ENCODE data around the gene SIGLEC10. TPM values are rescaled to one million over a fixed set of nuclear protein-coding genes. Genes with fewer than 3 reads are reported as not detected.

The SIGLEC10 gene
- total RNA-seq, 1 donor from 2014 or later: 0.38 TPM

DNA sequence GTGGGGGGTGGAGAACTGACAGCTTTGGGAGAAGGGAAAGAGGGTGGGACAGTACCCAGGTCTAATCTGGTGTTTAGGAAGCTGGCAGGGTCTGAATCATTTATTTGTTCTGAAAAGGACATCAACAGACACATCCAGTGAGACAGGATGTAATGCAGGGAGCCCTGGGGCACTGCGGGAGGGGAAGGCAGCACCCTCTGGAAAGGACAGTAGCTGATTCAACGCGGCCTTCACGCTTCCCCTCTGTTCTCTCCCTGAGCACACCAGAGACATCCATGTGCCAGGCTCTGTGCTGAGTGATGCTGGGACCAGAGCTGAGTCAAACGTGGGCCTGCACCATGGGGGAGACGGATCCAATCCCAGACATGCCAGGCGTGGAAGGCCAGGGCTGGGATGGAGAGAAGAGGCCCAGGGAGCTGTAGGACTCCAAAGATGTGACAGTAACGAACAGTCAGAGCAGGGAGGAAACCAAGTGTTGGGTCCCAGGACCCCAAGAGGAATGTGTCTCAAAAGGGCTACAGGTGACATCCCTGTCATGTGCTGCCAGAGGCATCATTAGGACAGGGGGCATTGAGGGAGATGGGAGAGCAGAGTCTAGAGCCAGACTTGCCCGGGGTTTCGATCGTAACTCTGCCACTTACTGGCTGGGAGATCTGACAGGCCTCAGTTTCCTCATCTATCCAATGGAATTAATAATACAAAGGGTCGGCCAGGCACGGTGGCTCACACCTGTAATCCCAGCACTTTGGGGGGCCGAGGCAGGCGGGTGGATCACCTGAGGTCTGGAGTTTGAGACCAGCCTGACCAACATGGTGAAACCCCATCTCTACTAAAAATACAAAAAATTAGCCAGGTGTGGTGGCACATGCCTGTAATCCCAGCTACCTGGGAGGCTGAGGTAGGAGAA is 53.0 kb downstream of the SIGLEC10 start:
- peak overlapping the region; percentile 97 for H3K27ac ChIP-seq (replicated peaks)
- intact Hi-C loops (cut with micrococcal nuclease): no loop called here
- peak overlapping the region; percentile 86 for H3K4me3 ChIP-seq
- H3K27me3 ChIP-seq (ENCODE audit: low read depth): no peaks in the 10 kb centered on the region
- no peaks in the 10 kb centered on the region for H3K36me3 ChIP-seq
- TF ChIP-seq, protein P1, sequence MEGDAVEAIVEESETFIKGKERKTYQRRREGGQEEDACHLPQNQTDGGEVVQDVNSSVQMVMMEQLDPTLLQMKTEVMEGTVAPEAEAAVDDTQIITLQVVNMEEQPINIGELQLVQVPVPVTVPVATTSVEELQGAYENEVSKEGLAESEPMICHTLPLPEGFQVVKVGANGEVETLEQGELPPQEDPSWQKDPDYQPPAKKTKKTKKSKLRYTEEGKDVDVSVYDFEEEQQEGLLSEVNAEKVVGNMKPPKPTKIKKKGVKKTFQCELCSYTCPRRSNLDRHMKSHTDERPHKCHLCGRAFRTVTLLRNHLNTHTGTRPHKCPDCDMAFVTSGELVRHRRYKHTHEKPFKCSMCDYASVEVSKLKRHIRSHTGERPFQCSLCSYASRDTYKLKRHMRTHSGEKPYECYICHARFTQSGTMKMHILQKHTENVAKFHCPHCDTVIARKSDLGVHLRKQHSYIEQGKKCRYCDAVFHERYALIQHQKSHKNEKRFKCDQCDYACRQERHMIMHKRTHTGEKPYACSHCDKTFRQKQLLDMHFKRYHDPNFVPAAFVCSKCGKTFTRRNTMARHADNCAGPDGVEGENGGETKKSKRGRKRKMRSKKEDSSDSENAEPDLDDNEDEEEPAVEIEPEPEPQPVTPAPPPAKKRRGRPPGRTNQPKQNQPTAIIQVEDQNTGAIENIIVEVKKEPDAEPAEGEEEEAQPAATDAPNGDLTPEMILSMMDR (IDR thresholded peaks at IDR 0.05; ENCODE audit: borderline replicate concordance): no peak
- DNase-seq: no peak
- H3K4me1 ChIP-seq: peaks cover 55% of the 10 kb centered on the region
- no peaks in the 10 kb centered on the region for H3K9me3 ChIP-seq (replicated peaks)

DNA sequence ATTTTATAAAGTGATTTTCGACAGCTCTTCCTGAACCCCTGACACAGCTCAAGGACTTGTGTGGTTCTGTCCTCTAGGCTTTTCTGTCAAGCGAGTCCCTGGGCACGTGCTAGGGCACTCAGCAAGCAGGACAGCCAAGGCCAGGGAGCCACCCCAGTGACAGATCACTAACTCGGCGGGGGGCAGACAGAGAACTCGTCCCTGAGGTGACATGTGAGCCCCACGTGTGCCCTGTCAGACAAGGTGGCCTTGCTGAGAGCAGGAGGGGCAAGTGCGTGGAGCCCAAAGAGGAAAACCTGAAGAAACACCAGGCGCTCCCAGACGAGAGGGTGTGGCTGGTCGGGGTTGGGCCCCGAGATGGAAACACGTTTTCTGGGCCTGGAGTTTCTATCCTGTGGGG is 56.2 kb downstream of the SIGLEC10 start:
- Histone ChIP-seq H3K4me1 (peaks cover 38% of the 10 kb centered on the region), H3K27me3 (ENCODE audit: low read depth) (no peaks in the 10 kb centered on the region), H3K27ac (replicated peaks) (peak overlapping the region; percentile 30), H3K4me3 (no peak overlapping the region), H3K36me3 (no peaks in the 10 kb centered on the region), H3K9me3 (replicated peaks) (no peaks in the 10 kb centered on the region)
- intact Hi-C loops (cut with micrococcal nuclease): no loop called here
- no peak for DNase-seq
- TF ChIP-seq, protein P1 (IDR thresholded peaks at IDR 0.05; ENCODE audit: borderline replicate concordance): no peak

Other genes starting within 250 kb of the SIGLEC10 start
- gene CD33, start 192.6 kb downstream of the SIGLEC10 start, total RNA-seq: 3.0 TPM
- gene SIGLECL1, start 166.6 kb downstream of the SIGLEC10 start, total RNA-seq: not detected
- gene IGLON5, start 106.0 kb downstream of the SIGLEC10 start, total RNA-seq: not detected
- 0.66 TPM for gene VSIG10L, start 75.5 kb downstream of the SIGLEC10 start, total RNA-seq
- gene ETFB, start 51.3 kb downstream of the SIGLEC10 start, total RNA-seq: 365 TPM
- 1.5 TPM for gene CLDND2, start 48.6 kb downstream of the SIGLEC10 start, total RNA-seq
- 1.8 TPM for gene NKG7, start 45.0 kb downstream of the SIGLEC10 start, total RNA-seq
- not detected for gene LIM2, start 29.7 kb downstream of the SIGLEC10 start, total RNA-seq
- gene C19orf84, start 27.1 kb downstream of the SIGLEC10 start, total RNA-seq: not detected
- gene SIGLEC8, start 40.8 kb upstream of the SIGLEC10 start, total RNA-seq: 0.16 TPM
- not detected for gene CEACAM18, start 60.9 kb upstream of the SIGLEC10 start, total RNA-seq
- 0.11 TPM for gene SIGLEC12, start 84.2 kb upstream of the SIGLEC10 start, total RNA-seq
- gene SIGLEC6, start 114.0 kb upstream of the SIGLEC10 start, total RNA-seq: 0.33 TPM
- 7.3 TPM for gene ZNF175, start 153.6 kb upstream of the SIGLEC10 start, total RNA-seq
- not detected for gene SIGLEC5, start 212.8 kb upstream of the SIGLEC10 start, total RNA-seq
- gene SIGLEC14, start 229.2 kb upstream of the SIGLEC10 start, total RNA-seq: 0.33 TPM

Measured in left ventricle myocardium inferior (tissue), 1 donor.